Muscle of leg (tissue), 11 donors: Measurements from ENCODE around the gene PRKCE. TPM values are rescaled to one million over a fixed set of nuclear protein-coding genes. Genes with fewer than 3 reads are reported as not detected.

ENCODE experiments used
- DNase-seq: peaks from one replicate; pipeline ENCODE4 v3.0.0; 2013
- H3K27ac ChIP-seq: one replicate; pipeline ENCODE4 v1.5.1; 2013; ENCODE audit warnings: mild to moderate bottlenecking, low read length, control low read depth
- H3K27me3 ChIP-seq: one replicate; pipeline ENCODE4 v1.6.1; 2013; ENCODE audit warnings: low read length; ENCODE audit not compliant: control insufficient read depth, insufficient read depth
- H3K36me3 ChIP-seq: one replicate; pipeline ENCODE4 v1.6.1; 2013; ENCODE audit warnings: low read length; ENCODE audit not compliant: control insufficient read depth, insufficient read depth
- H3K4me1 ChIP-seq: one replicate; pipeline ENCODE4 v1.6.1; 2013; ENCODE audit warnings: low read length; ENCODE audit not compliant: control insufficient read depth, insufficient read depth
- H3K4me3 ChIP-seq: one replicate; pipeline ENCODE4 v1.5.1; 2013; ENCODE audit warnings: low read length, control low read depth
- H3K9me3 ChIP-seq: replicated peaks from 2 replicates; pipeline ENCODE4 v1.6.1; 2013; ENCODE audit warnings: low read depth, low read length; ENCODE audit not compliant: control insufficient read depth
- WGBS: methylation state at CpG from one replicate; pipeline ENCODE4 v1.1.5; 2013; ENCODE audit warnings: missing lambda C conversion rate; ENCODE audit not compliant: insufficient coverage; 5-methylcytosine and 5-hydroxymethylcytosine counted together
- polyA plus RNA-seq, 8 donors: library from polyadenylated mRNA; unstranded; fragments of 120-200 nt; gene quantifications; one replicate each; pipeline versions ENCODE4 v1.2.1 to v1.2.3, GENCODE V29; 2013; ENCODE audit warnings: inconsistent platforms in 1 of 8, low replicate concordance in 1 of 8; ENCODE audit not compliant: insufficient read length in 8 of 8, insufficient read depth in 1 of 8
- total RNA-seq: library from RNA; stranded (reverse); fragments of 120-200 nt; gene quantifications from one replicate; pipeline ENCODE4 v1.2.4, GENCODE V29; 2013

Gene PRKCE
- total and polyA plus RNA-seq, 9 donors: 3.5 to 8.6 (median 6.3) TPM

DNA sequence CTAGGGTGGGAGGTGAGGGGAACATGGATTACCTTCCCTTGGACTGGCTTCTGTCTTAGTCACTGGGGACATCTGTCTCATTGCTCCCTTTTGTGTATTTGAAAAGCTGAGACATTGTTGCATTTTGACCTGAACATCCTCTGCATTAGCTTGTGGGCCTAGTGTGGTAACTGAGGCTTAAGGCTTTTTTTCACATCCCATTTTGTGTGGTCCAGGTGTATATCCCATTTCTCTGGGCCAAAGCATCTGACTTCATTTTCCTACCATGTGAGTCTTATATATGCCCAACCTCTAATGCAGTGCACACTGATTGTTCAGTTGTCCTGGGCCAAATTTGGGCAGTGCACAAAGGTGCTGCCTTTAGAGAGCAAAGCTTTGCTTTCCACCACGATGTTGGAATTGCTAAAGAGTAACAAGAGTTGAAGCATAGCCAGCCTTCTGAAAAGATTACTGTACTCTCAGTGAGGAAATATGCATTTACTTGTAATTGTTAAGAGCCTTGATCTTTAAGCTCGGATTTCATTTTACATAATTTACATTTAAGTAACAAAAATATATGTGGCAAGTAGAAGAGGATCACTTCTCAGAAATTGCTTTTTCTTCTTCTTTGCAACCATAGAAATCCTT lies 13.3 kb downstream of the PRKCE start:
- H3K4me1 ChIP-seq: no peaks in the 10 kb centered on the region
- no peak overlapping the region for H3K27ac ChIP-seq
- 14% methylated on average over 1 of the region's 2 CpGs for WGBS
- no peaks in the 10 kb centered on the region for H3K27me3 ChIP-seq
- H3K36me3 ChIP-seq: no peaks in the 10 kb centered on the region
- H3K9me3 ChIP-seq: no peaks in the 10 kb centered on the region
- no peak for DNase-seq
- no peak overlapping the region for H3K4me3 ChIP-seq

DNA sequence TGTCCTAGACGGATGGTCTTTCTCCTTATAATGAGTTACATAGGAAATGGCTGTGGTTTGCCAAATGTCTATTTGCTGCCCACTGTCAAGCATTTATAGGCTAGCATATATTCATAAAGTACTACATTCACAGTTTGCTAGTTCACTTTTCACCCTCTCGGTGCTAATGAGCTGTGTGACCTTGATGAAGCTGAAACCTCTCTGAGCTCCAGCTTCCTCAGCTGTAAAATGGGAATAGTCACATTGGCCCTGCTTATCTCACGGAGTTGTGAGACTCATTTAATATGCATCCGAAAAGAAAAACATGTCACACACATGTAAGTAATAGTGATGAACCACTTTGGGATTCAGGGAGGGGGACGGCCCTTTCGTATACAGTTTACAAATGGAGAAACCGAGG lies 17.0 kb downstream of the PRKCE start:
- Histone ChIP-seq H3K4me1 (no peaks in the 10 kb centered on the region), H3K9me3 (no peaks in the 10 kb centered on the region), H3K27me3 (no peaks in the 10 kb centered on the region), H3K36me3 (no peaks in the 10 kb centered on the region), H3K4me3 (no peak overlapping the region), H3K27ac (no peak overlapping the region)
- WGBS: no CpG with 5 or more reads among the region's 7 CpGs
- no peak for DNase-seq

DNA sequence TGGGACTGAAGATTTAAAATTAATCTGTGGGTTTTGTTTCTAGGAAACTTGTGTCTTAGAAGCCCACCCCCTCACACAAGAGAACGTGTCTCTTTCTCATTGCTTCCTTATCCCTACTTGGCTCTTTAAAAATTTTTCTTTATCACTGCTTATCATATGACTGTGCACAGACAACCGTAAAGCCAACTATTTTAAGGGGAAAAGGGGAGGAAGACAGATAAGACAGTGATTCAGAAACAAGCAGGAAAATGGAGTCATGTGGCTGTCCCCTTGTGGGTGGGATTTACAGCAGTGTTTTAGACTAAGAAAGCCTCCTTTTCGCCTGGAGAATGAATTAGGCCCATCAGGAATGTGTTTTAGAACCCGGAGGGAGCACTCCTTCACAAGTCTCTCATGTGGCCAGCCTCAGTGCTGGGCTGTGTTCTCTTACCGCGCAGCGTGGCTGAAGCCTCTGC lies 17.6 kb downstream of the PRKCE start:
- WGBS: 26% methylated on average over 5 of the region's 7 CpGs
- H3K36me3 ChIP-seq: no peaks in the 10 kb centered on the region
- H3K27me3 ChIP-seq: no peaks in the 10 kb centered on the region
- DNase-seq: peak; percentile 40
- H3K4me3 ChIP-seq: no peak overlapping the region
- H3K9me3 ChIP-seq: no peaks in the 10 kb centered on the region
- no peak overlapping the region for H3K27ac ChIP-seq
- H3K4me1 ChIP-seq: peaks cover under 1% of the 10 kb centered on the region

DNA sequence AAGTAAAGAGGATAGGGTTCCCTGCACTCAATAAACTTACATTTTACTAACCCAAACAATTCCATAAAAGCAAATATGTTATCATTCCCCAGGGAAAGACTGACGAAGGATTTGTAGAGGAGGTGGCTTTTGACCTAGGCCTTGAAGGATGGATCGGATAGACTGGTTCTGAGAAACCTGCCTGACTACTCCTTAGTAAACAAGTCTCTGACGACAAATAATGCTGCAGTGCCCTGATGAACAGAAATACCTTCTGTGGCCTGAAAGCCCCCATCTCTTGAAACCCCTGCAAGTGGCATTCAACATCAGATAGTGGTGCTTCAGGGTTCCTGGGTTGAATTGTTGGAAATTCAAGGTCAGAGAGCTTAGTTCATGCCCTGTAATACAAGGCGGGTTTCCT lies 19.2 kb downstream of the PRKCE start:
- peaks cover 2% of the 10 kb centered on the region for H3K4me1 ChIP-seq
- 92% methylated on average over 2 of the region's 4 CpGs for WGBS
- no peak for DNase-seq
- H3K27ac ChIP-seq: no peak overlapping the region
- no peak overlapping the region for H3K4me3 ChIP-seq
- H3K36me3 ChIP-seq: no peaks in the 10 kb centered on the region
- no peaks in the 10 kb centered on the region for H3K9me3 ChIP-seq
- no peaks in the 10 kb centered on the region for H3K27me3 ChIP-seq

DNA sequence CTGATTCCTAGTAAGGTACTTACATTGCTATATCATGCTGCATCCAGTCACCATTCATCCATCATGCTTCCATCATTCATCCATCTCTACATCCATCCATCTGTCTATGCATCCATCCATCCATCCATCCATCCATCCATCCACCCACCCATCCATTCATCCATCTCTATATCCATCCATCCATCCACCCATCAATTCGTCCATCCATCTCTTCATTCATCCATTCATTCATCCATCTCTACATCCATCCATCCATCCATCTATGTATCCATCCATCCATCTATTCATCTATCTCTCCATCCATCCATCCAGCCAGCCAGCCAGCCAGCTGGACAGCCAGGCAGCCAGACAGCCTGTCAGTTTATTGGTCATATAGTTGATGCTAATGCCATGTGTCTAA lies 20.7 kb downstream of the PRKCE start:
- H3K27me3 ChIP-seq: no peaks in the 10 kb centered on the region
- H3K4me1 ChIP-seq: peaks cover 2% of the 10 kb centered on the region
- H3K27ac ChIP-seq: no peak overlapping the region
- DNase-seq: no peak
- H3K4me3 ChIP-seq: no peak overlapping the region
- WGBS: 91% methylated on average over 1 of the region's 1 CpG
- no peaks in the 10 kb centered on the region for H3K9me3 ChIP-seq
- no peaks in the 10 kb centered on the region for H3K36me3 ChIP-seq

DNA sequence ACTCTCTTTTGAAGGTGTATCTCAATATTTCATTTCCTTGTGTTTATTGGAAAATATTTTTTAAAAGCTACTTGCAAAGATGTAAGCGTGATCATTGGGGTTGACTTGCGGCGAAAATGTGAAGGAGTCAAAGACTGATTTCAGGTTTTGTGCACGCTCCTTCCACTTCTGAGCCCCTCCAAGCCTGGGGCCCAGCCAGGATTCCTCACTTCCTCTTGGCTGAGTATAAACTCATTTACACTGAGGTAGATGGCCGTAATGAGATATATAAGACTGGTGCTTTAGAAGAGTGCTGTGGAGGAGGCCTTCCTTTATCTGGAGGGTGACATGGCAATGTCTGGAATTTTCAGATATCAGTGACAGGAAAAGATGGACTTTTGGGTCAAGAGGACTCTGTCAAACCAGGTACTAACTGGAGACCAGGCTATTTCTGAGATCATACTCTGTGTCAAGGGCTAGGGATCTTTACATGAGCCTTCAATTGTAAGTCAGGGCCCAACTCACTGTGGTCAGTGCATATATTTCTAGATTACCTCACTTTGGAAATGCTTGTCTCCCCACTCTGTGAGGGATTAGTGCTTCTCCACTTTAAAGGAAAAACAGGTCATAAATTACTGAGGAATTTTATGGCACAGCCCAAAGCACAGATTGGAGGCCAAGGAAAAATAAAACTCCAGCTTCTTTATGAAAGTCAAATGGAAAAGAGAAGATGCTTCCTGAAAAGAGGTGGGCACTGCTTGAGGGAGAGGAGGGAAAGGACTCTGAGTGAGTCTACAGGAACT lies 22.8 kb downstream of the PRKCE start:
- no peak overlapping the region for H3K27ac ChIP-seq
- 89% methylated on average over 4 of the region's 5 CpGs for WGBS

DNA sequence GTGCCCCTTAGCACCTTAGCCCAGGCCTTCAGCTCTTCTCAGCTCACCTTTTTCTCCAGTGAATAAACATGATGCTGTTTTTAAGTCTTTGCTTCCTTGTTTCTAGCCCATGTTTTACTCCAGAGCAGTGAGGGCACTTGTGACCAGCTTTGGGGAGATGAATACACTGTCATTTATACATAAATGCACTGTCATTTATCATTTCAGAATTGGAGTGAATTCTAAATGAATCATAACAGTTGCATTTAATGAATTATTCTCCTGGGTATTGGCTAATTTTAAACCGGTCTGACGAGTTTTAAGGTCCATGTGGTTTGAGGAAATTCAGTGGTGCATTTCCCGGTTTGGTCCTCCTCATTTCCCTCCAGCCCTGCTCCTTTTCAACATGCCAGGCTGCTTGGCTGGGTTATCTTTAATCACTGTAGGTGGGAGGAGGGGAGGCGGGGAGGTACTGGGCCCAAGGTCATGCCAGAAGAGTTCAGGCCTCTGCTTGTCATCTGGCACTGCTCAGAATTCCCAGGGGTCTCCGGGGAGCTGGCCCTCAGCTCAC lies 23.9 kb downstream of the PRKCE start:
- no peak for DNase-seq
- peaks cover 2% of the 10 kb centered on the region for H3K4me1 ChIP-seq
- WGBS: 56% methylated on average over 2 of the region's 5 CpGs
- H3K27me3 ChIP-seq: no peaks in the 10 kb centered on the region
- H3K9me3 ChIP-seq: no peaks in the 10 kb centered on the region
- no peak overlapping the region for H3K4me3 ChIP-seq
- H3K36me3 ChIP-seq: no peaks in the 10 kb centered on the region
- H3K27ac ChIP-seq: no peak overlapping the region

More for the DNA sequence above, 22.8 kb downstream of the PRKCE start:
- no peaks in the 10 kb centered on the region for H3K36me3 ChIP-seq
- H3K9me3 ChIP-seq: no peaks in the 10 kb centered on the region
- no peak overlapping the region for H3K4me3 ChIP-seq
- H3K27me3 ChIP-seq: no peaks in the 10 kb centered on the region
- DNase-seq: peak; percentile 59
- H3K4me1 ChIP-seq: peaks cover 2% of the 10 kb centered on the region

DNA sequence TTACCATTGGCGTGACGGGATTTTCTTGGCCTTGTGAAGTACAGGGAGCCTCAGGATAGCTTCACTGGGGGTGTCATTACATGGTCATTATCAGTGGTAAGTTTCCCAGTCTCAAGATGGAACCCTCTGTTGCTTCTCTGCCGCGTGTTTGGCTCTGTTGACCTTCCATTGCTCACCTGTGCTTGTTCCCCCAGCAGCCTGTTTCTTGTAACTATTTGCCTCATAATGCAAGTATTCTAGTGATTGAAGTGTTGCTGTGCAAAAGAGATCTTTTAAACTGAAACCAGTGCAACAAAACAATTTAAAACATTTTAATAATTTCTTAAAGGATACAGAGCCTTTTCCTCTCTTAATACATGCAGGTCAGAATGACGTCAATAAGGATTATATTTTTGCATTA lies 24.6 kb downstream of the PRKCE start:
- H3K9me3 ChIP-seq: no peaks in the 10 kb centered on the region
- H3K4me3 ChIP-seq: no peak overlapping the region
- no peak for DNase-seq
- WGBS: no CpG with 5 or more reads among the region's 5 CpGs
- peaks cover 2% of the 10 kb centered on the region for H3K4me1 ChIP-seq
- no peak overlapping the region for H3K27ac ChIP-seq
- no peaks in the 10 kb centered on the region for H3K36me3 ChIP-seq
- no peaks in the 10 kb centered on the region for H3K27me3 ChIP-seq

DNA sequence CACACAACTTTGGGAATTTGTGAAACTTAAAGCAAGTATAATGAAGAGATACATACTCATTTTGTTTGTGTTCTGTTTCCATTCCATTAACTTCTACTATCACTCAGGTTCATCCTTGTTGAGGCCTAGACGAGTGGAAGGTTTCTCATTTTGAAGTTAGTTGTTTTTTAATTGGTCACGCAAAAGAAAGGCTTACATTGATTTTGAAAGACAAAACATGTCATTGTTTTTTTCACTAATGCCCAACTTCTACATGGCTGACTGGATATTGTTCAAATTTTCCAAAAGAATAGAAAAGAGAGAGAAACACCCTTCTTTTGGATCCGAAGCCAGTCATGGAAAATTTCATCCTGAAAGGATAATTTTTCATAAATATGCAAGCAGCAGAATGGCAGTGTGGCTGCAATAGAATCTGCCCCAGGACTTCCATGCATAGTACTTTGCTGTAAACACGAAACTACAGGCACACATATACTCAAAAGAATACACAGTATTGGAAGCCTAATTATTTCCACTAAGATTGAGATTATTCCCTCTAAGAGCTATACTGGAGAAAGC lies 27.4 kb downstream of the PRKCE start:
- Histone ChIP-seq H3K4me1 (peaks cover 2% of the 10 kb centered on the region), H3K27me3 (no peaks in the 10 kb centered on the region), H3K27ac (no peak overlapping the region), H3K36me3 (no peaks in the 10 kb centered on the region), H3K9me3 (no peaks in the 10 kb centered on the region), H3K4me3 (no peak overlapping the region)
- DNase-seq: no peak
- WGBS: no CpG with 5 or more reads among the region's 4 CpGs

DNA sequence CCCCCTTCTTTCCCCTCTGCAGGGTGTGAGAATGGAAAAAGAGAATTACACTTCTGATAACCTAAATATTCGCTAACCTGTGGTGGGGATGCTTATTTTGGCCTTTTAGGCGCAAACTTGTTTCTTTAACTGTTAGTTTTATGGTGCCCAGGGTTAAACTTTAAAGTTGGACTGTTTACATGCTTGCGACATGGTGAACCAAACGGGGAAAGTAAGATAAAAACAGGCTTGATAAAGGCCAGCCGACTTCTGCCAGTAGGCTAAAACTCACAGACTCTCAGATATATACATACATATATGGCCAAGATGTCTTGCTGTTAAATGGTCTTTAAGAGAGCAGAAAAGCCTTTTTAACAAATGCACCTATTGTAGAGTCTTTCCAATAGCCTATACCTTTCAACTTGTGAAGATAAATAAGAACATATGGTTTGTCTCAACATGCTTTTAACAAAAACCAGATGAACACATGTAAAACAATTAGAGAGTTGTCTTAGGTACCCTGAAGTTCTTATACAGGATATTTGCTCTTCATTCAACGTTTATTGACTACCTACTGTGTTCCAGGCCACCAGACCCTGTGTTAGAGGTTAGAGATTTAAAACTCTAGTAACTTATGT lies 29.0 kb downstream of the PRKCE start:
- H3K4me3 ChIP-seq: no peak overlapping the region

More for the DNA sequence above, 29.0 kb downstream of the PRKCE start:
- Histone ChIP-seq H3K9me3 (no peaks in the 10 kb centered on the region), H3K36me3 (no peaks in the 10 kb centered on the region), H3K27ac (no peak overlapping the region), H3K4me1 (no peaks in the 10 kb centered on the region), H3K27me3 (peaks cover 2% of the 10 kb centered on the region)
- no peak for DNase-seq
- no CpG with 5 or more reads among the region's 6 CpGs for WGBS
